Subcutaneous adipose tissue (tissue), 4 donors: ENCODE results near the gene HNRNPD. TPM values are rescaled to one million over a fixed set of nuclear protein-coding genes. Genes with fewer than 3 reads are reported as not detected.

Source experiments
- total RNA-seq, 4 donors: library from RNA; depleted of rRNA; stranded (reverse); fragments of >200 nt; gene quantifications; one replicate each; pipeline ENCODE4 v1.1.0, GENCODE V29; 2016
- TF ChIP-seq, protein P1 (sequence below): fragments of 450-650 bp; IDR thresholded peaks from one replicate; pipeline ENCODE4 v1.5.1; 2016; ENCODE audit warnings: low read depth, mild to moderate bottlenecking, control low read depth, antibody characterized with exemption, moderate library complexity

The HNRNPD gene
- total RNA-seq, 4 donors from 2014 or later: 92.3 to 125 (median 103) TPM

DNA sequence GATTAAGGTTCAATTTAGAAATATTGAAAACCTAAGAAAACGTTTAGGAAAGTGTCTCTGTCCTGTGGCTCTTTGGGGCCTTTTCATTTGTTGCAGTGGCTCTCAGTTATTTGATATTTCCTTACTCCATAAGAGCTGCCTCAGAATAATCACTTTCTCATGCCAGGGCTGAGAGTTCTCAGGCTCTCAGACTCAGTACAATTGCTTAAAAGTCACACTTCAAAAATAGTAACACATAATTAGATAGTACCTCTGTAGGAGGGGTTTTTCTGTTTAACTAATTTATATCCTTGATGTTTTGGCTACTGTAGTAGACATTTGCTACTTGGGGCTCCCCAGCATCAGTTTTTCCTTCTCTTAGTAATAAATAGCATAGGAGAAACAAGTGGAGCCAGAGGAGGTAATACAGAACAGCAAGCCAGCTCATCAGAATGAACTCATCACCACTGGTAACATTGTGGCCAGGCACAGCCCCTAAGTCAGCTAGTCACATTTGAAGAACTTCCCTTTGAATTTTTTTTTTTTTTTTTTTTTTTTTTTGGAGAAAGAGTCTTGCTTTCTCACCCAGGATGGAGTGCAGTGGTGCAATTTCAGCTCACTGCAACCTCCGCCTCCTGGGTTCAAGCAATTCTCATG lies 8.0 kb upstream of the HNRNPD start:
- TF ChIP-seq, protein P1, sequence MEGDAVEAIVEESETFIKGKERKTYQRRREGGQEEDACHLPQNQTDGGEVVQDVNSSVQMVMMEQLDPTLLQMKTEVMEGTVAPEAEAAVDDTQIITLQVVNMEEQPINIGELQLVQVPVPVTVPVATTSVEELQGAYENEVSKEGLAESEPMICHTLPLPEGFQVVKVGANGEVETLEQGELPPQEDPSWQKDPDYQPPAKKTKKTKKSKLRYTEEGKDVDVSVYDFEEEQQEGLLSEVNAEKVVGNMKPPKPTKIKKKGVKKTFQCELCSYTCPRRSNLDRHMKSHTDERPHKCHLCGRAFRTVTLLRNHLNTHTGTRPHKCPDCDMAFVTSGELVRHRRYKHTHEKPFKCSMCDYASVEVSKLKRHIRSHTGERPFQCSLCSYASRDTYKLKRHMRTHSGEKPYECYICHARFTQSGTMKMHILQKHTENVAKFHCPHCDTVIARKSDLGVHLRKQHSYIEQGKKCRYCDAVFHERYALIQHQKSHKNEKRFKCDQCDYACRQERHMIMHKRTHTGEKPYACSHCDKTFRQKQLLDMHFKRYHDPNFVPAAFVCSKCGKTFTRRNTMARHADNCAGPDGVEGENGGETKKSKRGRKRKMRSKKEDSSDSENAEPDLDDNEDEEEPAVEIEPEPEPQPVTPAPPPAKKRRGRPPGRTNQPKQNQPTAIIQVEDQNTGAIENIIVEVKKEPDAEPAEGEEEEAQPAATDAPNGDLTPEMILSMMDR: no peak

DNA sequence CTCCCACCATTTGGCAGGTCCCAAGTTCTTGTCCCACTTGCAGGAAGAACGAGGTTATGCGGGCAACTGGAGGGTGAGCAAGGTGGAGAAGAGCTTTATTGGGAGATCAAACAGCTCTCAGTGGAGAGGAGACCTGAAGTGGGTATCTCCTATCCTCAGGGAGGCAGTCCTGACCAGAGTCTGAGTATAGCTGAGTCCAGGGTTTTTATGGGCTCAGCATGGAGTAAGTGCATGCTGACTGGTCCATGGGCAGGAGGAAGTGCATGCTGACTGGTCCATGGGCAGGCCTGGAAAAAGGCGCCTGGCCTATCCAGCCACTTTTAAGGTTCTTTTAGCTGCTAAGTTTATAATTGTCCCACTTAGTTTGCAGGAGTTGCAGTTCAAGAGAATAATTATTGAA lies 7.4 kb upstream of the HNRNPD start:
- TF ChIP-seq, protein P1: no peak

DNA sequence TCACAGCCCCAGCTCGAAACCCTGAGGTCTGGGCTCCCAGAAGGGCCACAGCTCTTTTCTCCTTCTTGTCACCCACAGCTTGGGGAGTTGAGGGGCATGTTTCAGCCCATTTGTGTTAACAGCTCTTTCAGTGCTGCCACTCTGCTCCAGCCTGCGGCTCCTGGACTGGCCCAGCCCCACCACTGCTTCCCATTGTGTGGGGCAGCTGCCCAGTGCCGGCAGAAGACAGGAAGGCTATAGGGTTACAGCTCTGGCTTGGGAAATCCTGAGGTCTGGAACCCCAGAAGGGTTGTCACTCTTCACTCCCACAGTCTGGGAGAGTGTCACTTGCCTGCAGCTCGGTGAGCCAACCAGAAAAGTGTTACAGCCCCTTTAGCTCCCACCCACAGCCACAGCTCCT lies 7.0 kb upstream of the HNRNPD start:
- TF ChIP-seq, protein P1: no peak

DNA sequence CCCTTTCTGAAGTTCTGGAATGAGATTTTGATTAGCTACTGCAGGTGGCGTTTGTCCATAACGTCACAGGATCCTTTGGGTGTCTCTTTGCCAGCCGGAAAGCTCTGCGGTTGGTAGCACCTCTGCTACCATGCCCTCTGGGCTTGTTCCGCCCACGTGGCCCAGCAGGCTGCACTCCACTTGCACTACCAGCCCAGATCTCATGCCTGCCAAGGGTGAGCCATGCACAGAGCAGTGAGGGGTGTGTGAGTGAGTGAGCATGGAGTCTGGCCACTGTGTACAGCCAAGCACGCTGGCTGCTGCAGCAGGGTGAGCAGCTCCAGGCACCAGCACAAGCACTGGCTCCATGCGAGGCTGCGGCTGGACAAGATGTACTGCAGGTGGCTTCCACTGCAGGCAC lies 6.6 kb upstream of the HNRNPD start:
- TF ChIP-seq, protein P1: no peak

DNA sequence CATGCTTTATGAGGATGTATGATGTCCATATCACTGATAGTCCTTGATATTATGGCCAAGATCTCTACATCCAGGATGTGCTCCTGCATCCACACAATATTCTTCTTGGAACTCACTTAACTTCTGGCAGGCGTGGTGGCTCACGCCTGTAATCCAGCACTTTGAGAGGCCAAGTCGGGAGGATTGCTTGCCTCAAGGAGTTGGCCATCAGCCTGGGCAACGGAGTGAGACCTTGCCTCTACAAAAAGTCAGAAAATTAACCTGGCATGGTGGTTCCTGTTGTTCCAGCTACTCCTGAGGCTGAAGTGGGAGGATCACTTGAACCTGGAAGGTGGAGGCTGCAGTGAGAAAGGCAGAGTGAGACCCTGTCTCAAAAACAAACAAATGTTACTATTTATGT lies 2.3 kb upstream of the HNRNPD start:
- TF ChIP-seq, protein P1: no peak

DNA sequence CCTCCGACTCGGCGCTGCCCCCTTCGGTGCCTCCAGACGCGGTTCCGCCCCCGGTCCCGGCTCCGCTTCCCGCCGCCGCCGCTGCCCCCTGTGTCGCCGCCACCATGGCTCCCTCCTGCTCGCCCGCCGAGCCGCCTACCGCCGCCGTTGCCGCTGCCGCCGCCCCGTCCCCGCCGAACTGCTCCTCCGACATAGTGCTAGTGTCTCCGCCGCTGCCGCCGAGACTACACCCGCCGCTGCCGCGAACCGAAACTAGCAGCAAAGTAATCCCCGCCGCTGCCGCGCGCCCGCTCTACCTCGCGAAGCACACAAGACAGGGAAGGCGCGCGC lies 340 bp downstream of the HNRNPD start:
- TF ChIP-seq, protein P1: no peak

DNA sequence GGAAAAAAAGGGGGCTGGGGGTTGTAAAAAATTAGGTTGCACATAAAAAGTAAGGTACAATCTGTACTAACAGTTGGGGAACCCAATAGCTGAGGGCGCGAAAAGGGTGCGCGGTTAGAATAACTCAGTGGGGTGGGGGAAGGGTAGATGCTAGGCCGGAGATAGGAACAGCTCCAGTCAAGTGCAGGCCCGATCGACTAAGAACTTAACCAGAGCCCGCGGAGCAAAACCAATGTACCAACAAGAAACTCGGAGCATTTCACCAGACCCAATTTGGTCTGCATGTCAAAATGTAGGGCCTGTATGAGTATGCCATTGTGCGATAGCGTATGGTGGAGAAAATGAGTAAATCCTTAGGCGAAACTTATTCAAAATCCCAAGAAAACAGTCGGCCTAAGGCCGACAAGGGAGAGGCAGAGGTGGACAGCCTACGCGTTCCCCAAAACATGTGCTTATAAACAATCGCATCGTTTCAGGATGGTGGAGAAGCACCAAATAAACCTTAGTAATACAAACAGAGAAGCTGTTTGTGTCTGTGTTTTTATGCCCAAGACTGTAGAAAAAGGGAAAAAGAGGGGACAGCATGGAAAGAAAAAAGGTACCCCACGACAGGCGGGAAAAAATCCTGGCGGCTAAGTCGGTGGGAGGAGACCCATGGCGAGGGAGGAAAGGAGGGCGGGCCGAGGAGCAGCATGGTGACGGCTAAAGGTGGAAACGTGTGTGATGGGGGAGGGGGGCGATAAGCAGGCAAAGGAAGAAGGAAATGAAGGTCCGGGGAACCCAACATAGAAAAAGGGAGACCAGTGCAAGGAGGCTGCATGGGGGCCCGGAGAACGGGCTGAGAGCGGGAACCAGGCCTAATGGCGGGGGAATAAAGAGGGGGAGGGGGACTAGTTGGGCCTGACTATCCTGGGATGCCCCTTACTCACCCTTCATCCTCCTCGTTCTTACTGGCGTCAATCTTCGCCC lies 990 bp downstream of the HNRNPD start:
- TF ChIP-seq, protein P1: no peak
